WI38 (cell line): ENCODE measurements around the gene DAP.
"Not testable (repeated sequence)": the region's sequence is repeated elsewhere in the genome, so short reads cannot be mapped to it uniquely, and the experiment has no call there.

ENCODE experiments used
- H3K4me3 ChIP-seq: 2 replicates; pipeline ENCODE4 v1.5.1; 2011; ENCODE audit warnings: low read depth, mild to moderate bottlenecking, control low read depth, low read length
- TF ChIP-seq, protein P1 (sequence below): IDR thresholded peaks from 2 replicates; pipeline ENCODE4 v1.5.1; 2012; ENCODE audit warnings: low read depth, mild to moderate bottlenecking, control low read depth, low read length

The DAP gene

DNA sequence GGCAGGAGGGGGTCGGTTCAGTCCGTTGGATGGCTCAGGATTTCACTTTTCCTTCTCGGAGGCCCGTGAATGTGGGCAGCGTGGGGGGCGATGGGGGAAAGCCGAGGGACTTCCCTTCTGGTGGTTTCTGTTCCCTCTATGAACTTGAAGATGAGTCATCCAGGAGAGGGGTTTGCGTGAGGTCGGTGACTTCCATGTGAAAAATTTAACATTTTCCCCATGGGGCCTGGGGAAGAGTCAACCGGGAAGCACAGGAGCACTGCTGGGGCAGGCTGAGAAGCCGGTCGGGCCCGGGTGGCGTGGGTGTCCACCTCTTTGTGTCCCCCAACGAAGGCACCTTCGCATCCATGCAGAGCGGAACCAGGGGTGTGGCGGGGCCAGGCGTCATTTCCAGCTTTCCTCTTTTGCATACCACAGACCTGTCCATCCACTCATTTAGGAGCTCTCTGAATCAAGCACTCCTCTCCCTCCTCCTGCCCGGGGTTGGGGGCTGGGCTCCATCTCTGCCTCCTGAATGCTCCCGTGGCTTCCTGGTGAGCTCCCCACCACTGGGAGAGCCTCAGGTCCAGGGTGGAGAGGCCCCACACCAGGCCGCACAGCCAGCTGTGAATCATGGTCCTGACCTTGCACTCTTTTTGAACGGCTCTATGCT lies 128.8 kb downstream of the DAP start:
- TF ChIP-seq, protein P1, sequence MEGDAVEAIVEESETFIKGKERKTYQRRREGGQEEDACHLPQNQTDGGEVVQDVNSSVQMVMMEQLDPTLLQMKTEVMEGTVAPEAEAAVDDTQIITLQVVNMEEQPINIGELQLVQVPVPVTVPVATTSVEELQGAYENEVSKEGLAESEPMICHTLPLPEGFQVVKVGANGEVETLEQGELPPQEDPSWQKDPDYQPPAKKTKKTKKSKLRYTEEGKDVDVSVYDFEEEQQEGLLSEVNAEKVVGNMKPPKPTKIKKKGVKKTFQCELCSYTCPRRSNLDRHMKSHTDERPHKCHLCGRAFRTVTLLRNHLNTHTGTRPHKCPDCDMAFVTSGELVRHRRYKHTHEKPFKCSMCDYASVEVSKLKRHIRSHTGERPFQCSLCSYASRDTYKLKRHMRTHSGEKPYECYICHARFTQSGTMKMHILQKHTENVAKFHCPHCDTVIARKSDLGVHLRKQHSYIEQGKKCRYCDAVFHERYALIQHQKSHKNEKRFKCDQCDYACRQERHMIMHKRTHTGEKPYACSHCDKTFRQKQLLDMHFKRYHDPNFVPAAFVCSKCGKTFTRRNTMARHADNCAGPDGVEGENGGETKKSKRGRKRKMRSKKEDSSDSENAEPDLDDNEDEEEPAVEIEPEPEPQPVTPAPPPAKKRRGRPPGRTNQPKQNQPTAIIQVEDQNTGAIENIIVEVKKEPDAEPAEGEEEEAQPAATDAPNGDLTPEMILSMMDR: no peak
- no peak overlapping the region for H3K4me3 ChIP-seq

DNA sequence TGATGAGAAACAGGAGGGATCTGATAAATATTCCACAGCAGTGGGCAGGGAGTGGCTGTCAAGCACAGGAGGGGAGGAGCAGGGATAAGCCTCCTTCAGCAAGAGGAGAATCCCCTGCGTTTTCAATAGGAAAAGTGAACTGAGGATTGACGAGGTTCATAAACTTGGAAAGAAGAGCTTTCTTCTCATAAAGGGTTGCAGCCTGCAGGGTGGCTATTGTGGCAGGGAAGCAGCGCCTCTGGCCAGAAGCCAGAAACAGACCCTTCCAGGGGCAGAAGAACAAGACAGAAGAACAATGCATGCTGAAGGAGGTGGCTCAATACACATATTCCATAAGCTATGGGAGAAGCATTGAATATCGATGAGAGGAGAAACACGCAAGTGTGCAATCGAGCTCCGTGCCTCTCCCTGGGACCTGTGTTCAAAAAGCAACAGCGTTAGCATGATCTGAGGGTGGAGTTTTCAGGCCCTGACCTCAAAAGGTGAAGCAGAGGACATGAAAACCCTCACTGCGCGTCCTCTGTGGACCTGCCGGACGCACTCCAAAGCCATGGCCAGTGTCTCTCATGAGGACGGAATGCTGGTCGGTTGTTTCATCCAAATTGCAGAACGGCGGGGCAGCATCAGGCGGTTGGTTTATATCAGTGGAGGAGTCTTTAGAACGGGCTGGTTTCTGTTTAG lies 129.6 kb downstream of the DAP start:
- H3K4me3 ChIP-seq: no peak overlapping the region
- TF ChIP-seq, protein P1: no peak

DNA sequence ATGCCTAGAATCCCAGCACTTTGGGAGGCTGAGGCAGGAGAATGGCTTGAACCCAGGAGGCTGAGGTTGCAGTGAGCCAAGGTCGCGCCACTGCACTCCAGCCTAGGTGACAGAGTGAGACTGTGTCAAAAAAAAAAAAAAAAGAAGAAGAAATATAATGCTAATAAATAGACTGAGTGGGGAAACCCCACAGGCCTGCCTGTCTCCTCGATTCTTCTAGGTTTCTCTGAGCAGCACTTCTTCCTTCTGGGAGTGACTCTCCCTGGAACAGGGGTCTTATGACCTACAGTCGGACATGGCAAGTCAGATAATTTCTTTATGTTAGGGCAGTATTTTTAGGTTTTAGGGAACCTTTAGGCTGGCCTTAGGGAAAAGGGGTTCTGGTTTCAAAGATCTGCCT lies 130.3 kb downstream of the DAP start:
- H3K4me3 ChIP-seq: not testable (repeated sequence)

DNA sequence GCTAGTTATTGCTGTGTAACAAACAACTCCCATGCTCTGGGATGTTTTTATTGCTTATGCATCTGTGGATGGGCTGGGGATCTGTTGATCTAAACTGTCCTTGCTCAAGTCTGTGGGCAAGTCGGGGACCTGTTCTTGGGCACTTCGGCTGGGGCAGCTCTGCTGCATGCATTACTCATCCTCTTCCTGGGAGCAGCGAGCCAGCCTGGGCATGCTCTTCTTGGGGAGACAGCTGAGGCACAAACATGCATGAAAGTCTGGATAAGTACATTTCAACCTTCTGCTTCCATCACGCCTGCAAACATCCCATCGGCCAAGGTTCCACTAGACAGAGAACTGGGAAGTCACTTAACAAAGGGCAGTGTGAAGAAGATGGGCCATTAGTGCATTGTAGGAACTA lies 130.9 kb downstream of the DAP start:
- TF ChIP-seq, protein P1: no peak
- H3K4me3 ChIP-seq: no peak overlapping the region

DNA sequence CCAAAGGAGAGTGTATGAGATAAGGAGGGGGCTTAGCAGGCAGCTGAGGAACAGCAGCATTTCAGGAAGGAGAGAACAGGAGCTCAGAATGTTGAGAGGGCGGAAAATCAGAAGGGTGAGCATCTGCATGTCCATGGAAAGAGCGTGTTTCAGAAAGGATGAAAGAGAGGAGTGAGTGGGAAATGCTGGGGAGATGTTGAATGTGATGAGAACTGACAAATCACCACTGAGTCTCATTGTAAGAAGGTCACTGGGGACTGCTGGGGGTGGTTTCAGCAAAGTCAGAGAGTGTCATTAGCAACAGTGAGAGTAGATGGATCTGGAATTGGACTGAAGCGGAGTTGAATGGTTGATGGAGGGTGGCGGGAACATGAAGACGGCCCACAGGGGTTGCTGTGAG lies 131.4 kb downstream of the DAP start:
- TF ChIP-seq, protein P1: no peak

More for the DNA sequence above, 131.4 kb downstream of the DAP start:
- H3K4me3 ChIP-seq: no peak overlapping the region
